Fibroblast of lung (primary cell): ENCODE measurements around the gene ZDHHC14.

Experiments used
- EZH2 ChIP-seq: IDR thresholded peaks from 2 replicates; pipeline ENCODE4 v1.5.1; 2012; ENCODE audit warnings: low read length, control low read depth, mild to moderate bottlenecking; ENCODE audit errors: missing control alignments
- TF ChIP-seq, protein P1 (sequence below), 2 donors: IDR thresholded peaks in 1 of 2; conservative IDR thresholded peaks in 1 of 2; 1 replicate in 1 of 2; 2 replicates in 1 of 2; pipeline ENCODE4 v1.5.1; 2011 to 2012; ENCODE audit warnings: low read length in 2 of 2, control low read depth in 1 of 2, inconsistent platforms in 1 of 2, low read depth in 1 of 2, mild to moderate bottlenecking in 1 of 2

DNA sequence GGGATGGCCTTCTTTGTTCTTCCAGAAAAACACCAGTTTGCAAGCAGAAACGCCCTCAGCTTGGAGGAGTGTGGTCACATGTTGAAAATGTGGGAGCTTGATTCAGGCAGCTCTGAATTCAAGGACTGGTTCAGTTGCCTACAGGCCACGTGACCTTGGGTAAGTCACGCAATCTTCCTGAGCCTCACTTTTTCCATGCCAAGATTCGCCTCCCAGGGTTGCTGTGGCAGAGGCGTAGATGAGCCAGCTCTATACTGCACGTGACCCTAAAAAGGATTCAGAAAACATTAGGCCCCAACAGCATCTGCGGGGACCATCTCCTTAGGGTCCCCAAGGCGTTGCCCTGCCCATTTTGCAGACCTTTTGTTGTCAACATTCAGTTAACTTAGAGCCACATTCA, 330.1 kb downstream of the ZDHHC14 start:
- TF ChIP-seq, protein P1, sequence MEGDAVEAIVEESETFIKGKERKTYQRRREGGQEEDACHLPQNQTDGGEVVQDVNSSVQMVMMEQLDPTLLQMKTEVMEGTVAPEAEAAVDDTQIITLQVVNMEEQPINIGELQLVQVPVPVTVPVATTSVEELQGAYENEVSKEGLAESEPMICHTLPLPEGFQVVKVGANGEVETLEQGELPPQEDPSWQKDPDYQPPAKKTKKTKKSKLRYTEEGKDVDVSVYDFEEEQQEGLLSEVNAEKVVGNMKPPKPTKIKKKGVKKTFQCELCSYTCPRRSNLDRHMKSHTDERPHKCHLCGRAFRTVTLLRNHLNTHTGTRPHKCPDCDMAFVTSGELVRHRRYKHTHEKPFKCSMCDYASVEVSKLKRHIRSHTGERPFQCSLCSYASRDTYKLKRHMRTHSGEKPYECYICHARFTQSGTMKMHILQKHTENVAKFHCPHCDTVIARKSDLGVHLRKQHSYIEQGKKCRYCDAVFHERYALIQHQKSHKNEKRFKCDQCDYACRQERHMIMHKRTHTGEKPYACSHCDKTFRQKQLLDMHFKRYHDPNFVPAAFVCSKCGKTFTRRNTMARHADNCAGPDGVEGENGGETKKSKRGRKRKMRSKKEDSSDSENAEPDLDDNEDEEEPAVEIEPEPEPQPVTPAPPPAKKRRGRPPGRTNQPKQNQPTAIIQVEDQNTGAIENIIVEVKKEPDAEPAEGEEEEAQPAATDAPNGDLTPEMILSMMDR (conservative IDR thresholded peaks at IDR 0.05 in 1 of 2, IDR thresholded peaks at IDR 0.05 in 1 of 2; ENCODE audit: low read depth in 1 of 2, low read length in 2 of 2) = no peak
- TF ChIP-seq EZH2 = no peak
